IPS-20b (cell line): Measurements from ENCODE around the gene GTPBP3.
A peak's percentile ranks its signal among the peaks of the same experiment; 100 is the strongest.

Experiments
- H3K27ac ChIP-seq: one replicate; pipeline ENCODE4 v1.5.1; 2013; ENCODE audit warnings: low read length
- H3K27me3 ChIP-seq: 2 replicates; pipeline ENCODE4 v1.6.1; 2013; ENCODE audit warnings: mild to moderate bottlenecking, low read length, inconsistent platforms; ENCODE audit not compliant: insufficient read depth
- H3K36me3 ChIP-seq: 2 replicates; pipeline ENCODE4 v1.6.1; 2013; ENCODE audit warnings: low read depth, mild to moderate bottlenecking, inconsistent platforms, low read length, moderate library complexity; ENCODE audit not compliant: insufficient read depth
- H3K4me1 ChIP-seq: 2 replicates; pipeline ENCODE4 v1.6.1; 2013; ENCODE audit warnings: mild to moderate bottlenecking, control low read depth, inconsistent platforms, low read length, moderate library complexity; ENCODE audit not compliant: insufficient read depth
- H3K4me3 ChIP-seq: 2 replicates; pipeline ENCODE4 v1.5.1; 2013; ENCODE audit warnings: mild to moderate bottlenecking, low read length, inconsistent platforms
- H3K9ac ChIP-seq: 2 replicates; pipeline ENCODE4 v1.6.1; 2013; ENCODE audit warnings: low read depth, mild to moderate bottlenecking, inconsistent platforms, low read length, moderate library complexity
- H3K9me3 ChIP-seq: 2 replicates; pipeline ENCODE4 v1.6.1; 2013; ENCODE audit warnings: mild to moderate bottlenecking, low read depth, low read length, inconsistent platforms; ENCODE audit not compliant: insufficient read depth

GTPBP3 gene

DNA sequence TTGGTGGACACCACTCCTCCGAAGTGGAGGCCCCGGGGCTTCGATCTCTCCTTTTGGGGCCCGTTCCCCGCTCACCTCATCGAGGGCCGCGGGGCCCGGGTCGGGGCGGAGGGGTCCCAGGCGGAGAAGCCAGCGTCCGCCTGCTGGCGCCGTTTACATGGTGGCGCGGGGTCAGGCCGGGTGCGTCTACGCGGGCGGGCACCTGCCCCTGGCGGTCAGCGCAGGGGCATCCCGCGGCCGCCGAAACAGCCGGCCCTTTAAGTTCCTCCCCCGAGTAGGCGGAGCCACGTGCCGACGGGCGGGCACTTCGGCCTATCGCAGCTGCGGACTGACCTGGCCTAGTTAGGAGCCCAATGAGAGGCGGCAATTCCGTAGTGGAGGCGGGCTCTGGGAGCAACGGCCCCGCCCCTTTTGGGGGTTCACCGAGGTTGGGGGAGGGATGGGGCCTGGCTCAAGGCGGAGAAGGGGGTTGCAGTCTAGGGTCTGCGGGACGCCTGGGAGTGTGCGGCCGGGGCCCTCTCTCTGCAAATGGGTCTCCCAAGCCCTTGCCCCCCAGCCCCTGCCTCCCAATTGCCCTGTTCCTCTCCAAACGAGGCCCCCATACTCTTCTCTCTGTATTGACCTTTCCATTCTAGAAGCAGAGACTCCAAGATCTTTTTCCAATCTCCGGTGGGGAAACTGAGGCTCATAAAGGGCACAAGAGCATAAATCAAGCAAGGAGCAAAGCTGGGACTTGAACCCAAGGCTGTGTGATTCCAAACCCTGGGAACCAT lies 34.0 kb upstream of the GTPBP3 start, which contains the start of gene ABHD8:
Gene ABHD8, minus strand, starts transcription at position 259 of the 773 bp plus-strand sequence. CDS start 1,809 bp downstream, outside the sequence.
- peak within 1 kb of the TSS; percentile 66 for H3K9ac ChIP-seq
- peaks cover 13% of the 10 kb centered on the region; the same call in 1 of the 2 replicates for H3K4me1 ChIP-seq
- peak within 1 kb of the TSS; percentile 68; the same call in 1 of the 2 replicates for H3K4me3 ChIP-seq
- no peak within 1 kb of the TSS for H3K27ac ChIP-seq
- H3K36me3 ChIP-seq = peaks cover 5% of the 10 kb centered on the region
- no peaks in the 10 kb centered on the region for H3K27me3 ChIP-seq
- peaks cover 2% of the 10 kb centered on the region for H3K9me3 ChIP-seq

DNA sequence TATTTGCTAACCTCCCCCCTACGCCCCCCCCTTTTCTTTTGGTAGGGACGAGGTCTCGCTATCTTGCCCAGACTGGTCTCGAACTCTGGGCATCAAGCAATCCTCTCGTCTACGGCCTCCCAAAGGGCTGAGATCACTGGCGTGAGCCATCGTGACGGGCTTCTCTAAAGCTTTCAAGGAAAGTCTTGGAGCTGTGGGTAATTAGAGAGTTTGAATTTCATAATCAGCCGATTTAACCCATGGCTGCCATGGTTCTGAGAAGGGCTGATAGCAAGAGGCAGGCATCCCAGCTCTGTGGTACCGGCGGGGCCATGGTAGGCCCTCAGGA lies 33.4 kb upstream of the GTPBP3 start:
- Histone ChIP-seq H3K36me3 (0 out of 2 replicates have a peak, but pooled peaks cover under 1% of the 10 kb centered on the region), H3K27ac (no peak overlapping the region), H3K4me1 (peaks cover 13% of the 10 kb centered on the region; the same call in 1 of the 2 replicates), H3K27me3 (no peaks in the 10 kb centered on the region), H3K9ac (no peak overlapping the region), H3K9me3 (no peaks in the 10 kb centered on the region), H3K4me3 (peak overlapping the region; percentile 43; the same call in 1 of the 2 replicates)

DNA sequence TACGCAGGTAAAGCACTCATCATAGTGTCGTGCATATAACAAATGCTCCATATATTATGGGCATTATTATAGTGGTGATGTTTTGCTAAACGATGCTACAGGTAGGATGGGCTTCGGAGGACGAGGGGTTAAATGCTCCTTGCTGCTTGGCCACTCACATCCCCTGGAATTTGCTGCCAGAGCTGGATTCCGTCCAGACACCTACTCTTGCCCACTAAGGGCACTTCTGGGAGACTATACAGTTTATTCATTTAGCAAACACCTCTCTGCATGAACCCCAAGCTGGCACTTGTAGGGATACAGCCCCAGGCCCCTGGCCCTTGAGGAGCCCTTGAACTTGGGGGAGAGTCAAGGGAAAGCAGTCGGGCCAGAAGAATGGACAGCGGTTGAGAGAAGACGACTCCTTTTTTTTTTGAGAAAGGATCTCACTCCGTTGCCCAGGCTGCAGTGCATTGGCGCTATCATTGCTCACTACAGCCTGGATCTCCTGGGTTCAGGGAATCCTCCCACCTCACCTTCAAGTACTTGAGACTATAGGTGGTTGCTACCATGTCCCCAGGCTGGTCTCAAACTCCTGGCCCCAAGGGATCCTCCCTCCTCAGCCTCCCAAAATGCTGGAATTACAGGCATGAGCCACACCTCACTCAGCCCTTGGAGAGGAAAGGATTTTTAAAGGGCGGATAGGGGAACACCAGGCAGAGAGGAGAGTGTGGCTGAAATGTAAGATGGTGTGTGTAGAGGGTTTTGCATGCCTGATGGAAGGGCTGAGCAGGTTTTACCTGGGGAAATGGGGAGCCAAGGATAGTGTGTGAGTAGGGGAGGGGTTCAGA lies 32.8 kb upstream of the GTPBP3 start:
- Histone ChIP-seq H3K27me3 (no peaks in the 10 kb centered on the region), H3K4me1 (peaks cover 13% of the 10 kb centered on the region; the same call in 1 of the 2 replicates), H3K4me3 (peak overlapping the region; percentile 45; the same call in 1 of the 2 replicates), H3K9me3 (no peaks in the 10 kb centered on the region), H3K9ac (no peak overlapping the region), H3K36me3 (no peaks in the 10 kb centered on the region), H3K27ac (no peak overlapping the region)

DNA sequence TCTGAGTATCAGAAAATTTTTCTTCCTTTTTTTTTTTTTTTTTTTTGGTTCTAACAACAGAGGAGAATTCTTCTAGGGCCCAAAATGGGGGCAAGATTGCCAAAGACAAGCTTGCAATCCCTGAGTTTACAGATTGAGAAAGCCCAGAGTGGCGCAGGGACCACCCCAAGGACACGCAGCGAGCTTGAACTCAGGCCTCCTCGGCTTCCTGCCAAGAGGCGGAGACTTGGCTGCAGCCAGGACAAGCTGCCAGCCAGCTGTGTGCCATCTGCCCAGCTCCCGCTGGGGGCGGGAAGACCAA lies 32.2 kb upstream of the GTPBP3 start:
- H3K27ac ChIP-seq = no peak overlapping the region
- peaks cover 13% of the 10 kb centered on the region; the same call in 1 of the 2 replicates for H3K4me1 ChIP-seq
- no peaks in the 10 kb centered on the region for H3K27me3 ChIP-seq
- no peaks in the 10 kb centered on the region for H3K9me3 ChIP-seq
- no peak overlapping the region for H3K9ac ChIP-seq
- H3K4me3 ChIP-seq = peak overlapping the region; percentile 45; the same call in 1 of the 2 replicates
- no peaks in the 10 kb centered on the region for H3K36me3 ChIP-seq

DNA sequence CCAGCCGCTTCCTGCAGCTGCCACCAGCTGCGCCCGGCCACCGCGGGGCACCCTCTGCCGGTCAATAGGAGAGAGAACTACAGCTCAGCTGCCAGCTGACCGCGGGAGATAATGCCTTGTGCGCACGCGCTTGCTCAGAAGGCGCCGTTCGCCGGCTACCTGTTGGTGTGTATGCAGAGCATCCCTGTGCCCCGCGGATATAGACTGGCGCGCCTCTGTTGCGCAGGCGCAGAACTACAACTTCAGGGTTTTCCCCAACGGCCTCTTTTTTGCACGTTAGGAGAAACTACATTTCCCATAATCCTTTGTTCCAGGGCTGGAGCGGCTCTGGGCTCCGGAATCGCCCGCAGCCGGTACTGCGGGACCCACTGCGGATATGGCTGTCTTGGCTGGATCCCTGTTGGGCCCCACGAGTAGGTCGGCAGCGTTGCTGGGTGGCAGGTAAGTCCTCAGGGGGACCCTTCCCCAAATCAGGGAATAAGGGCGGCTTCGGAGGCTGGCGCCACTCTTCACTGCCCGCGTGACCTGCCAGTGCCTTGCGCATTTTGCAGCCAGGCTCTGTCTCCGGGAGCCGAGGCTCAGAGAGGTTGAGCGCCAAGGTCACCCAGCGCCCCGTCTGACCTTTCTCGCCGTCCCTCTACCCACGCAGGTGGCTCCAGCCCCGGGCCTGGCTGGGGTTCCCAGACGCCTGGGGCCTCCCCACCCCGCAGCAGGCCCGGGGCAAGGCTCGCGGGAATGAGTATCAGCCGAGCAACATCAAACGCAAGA lies 31.7 kb upstream of the GTPBP3 start, which contains the start of gene MRPL34:
Gene MRPL34, plus strand, starts transcription at position 356 of the 768 bp plus-strand sequence. Its CDS starts 21 bp downstream, at position 377.
- no peaks in the 10 kb centered on the region for H3K9me3 ChIP-seq
- no peaks in the 10 kb centered on the region for H3K27me3 ChIP-seq
- H3K4me1 ChIP-seq = peaks cover 15% of the 10 kb centered on the region; the same call in 1 of the 2 replicates

DNA sequence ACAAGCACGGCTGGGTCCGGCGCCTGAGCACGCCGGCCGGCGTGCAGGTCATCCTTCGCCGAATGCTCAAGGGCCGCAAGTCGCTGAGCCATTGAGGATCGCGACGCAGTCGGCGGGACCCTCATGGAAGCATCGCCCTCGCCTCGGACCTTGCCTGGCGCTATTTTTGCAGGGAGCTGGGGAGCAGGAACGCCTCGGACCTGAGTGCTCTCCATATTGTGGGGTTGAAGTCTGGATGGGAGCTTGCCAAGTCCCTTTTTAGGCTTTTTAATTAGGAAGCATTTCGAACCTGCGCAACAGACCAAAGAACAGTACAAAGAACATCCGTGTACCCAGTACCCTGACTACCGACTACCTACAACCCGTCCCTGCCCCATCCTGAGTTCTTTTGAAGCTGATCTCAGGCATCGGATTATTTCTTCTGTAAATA lies 31.1 kb upstream of the GTPBP3 start:
- Histone ChIP-seq H3K4me1 (peaks cover 15% of the 10 kb centered on the region; the same call in 1 of the 2 replicates), H3K9me3 (no peaks in the 10 kb centered on the region), H3K9ac (peak overlapping the region; percentile 97), H3K4me3 (peak overlapping the region; percentile 98), H3K27ac (peak overlapping the region; percentile 79), H3K36me3 (no peaks in the 10 kb centered on the region), H3K27me3 (no peaks in the 10 kb centered on the region)

More for the DNA sequence above, 31.7 kb upstream of the GTPBP3 start, which contains the start of gene MRPL34:
- Histone ChIP-seq H3K9ac (peak within 1 kb of the TSS; percentile 97), H3K27ac (peak within 1 kb of the TSS; percentile 79), H3K36me3 (no peaks in the 10 kb centered on the region), H3K4me3 (peak within 1 kb of the TSS; percentile 98)

DNA sequence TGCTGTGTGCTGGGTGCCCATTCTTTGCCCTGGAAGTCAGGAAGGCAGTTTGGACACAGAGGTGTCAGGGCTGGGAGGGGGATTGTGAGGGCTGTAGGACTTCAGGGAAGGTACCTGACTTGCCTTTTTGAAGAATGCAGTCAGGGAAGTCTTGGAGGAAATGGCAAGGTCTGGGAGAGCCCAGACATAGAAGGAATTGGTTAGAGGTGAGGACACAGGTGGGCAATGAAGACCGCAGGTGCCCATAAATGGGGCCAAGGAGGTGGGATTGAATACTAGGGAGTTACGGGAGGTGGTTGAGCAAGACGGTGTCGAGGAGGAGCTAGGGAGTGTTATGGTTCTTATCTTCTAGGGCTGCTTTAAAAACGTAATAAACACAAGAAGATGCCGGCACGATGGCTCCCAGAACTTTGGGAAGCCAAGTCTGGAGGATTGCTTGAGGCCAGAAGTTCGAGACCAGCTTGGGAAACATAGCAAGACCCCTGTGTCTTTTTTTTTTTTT lies 29.4 kb upstream of the GTPBP3 start:
- Histone ChIP-seq H3K9ac (no peak overlapping the region), H3K27ac (no peak overlapping the region), H3K4me1 (peaks cover 15% of the 10 kb centered on the region; the same call in 1 of the 2 replicates), H3K36me3 (peaks cover 7% of the 10 kb centered on the region; the same call in 1 of the 2 replicates), H3K9me3 (no peaks in the 10 kb centered on the region), H3K27me3 (no peaks in the 10 kb centered on the region), H3K4me3 (no peak overlapping the region)

DNA sequence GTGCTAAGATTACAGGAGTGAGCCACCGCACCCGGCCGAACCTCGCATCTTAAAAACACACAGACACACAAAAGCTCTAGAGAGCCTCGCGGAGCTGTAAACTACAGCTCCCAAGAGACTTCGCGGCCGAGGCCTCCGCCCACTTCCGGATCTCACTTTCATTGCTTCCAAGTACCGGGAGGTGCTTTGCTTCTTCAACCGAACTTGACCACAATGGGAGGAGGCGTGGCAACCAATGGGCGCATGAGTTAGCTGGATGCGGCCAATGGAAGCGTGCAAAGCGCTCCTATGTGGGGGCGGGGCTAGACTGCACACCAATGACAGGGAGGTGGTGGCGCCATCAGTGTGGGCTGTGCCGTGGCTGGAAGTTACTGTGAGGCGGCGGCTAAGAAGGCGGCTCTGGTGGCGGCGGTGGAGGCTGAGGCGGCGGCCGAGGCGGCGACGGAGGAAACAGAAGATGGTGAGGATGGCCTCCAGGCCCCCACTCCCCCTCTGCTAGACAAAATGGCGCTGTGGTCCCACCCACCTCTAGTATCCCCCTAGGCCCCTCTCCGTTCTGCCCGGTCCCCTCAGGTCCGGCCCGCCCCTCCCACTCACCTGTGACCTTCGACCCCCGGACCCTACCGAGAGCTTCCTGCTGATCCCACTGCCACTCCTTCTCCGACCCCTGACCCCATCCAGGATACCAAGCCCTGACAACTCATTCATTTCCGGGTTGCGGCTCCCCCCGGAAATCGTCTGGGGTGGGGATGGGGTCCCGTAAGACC lies 28.0 kb upstream of the GTPBP3 start, which contains the start of gene DDA1:
Gene DDA1, plus strand, starts transcription at position 366 of the 767 bp plus-strand sequence. Its CDS starts 92 bp downstream, at position 458.
- Histone ChIP-seq H3K9me3 (no peaks in the 10 kb centered on the region), H3K27ac (no peak within 1 kb of the TSS), H3K9ac (peak within 1 kb of the TSS; percentile 75; the same call in 1 of the 2 replicates), H3K36me3 (peaks cover 16% of the 10 kb centered on the region), H3K4me1 (peaks cover 7% of the 10 kb centered on the region; the same call in 1 of the 2 replicates), H3K4me3 (peak within 1 kb of the TSS; percentile 77), H3K27me3 (no peaks in the 10 kb centered on the region)

DNA sequence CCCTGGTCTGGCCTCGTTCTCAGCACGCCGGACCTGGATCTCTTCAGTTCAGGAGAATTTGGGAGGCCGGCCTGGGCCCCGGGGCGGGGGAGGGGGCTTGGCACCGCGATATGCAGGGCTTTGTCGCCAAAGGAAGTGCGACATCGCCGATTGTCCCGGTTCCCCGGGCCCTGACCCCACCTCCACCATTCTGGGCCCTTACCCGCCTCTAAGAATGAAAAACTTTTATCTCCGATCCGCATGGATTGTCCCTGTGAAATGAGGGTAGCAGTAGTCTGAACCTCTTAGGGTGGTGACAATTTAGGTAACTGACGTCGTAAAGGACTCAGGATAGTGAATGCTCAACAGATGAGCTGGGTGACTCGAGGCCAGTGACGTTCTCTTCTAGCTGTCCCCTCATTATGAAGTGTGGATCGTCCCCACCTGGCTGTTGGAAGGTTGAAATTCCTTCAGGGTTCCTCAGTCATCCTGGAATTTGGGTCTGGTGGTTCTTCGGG lies 27.3 kb upstream of the GTPBP3 start:
- H3K4me3 ChIP-seq = peak overlapping the region; percentile 77

More for the DNA sequence above, 27.3 kb upstream of the GTPBP3 start:
- H3K36me3 ChIP-seq = peaks cover 23% of the 10 kb centered on the region
- H3K27ac ChIP-seq = no peak overlapping the region
- no peaks in the 10 kb centered on the region for H3K27me3 ChIP-seq
- H3K4me1 ChIP-seq = peaks cover 7% of the 10 kb centered on the region; the same call in 1 of the 2 replicates
- H3K9ac ChIP-seq = peak overlapping the region; percentile 75; the same call in 1 of the 2 replicates
- no peaks in the 10 kb centered on the region for H3K9me3 ChIP-seq
